Activated T-cell treated with anti-CD3 and anti-CD28 coated beads for 48 hours (primary cell): ENCODE measurements around the gene BMP5.
"Not testable (repeated sequence)": the region's sequence is repeated elsewhere in the genome, so short reads cannot be mapped to it uniquely, and the experiment has no call there.

Experiments
- DNase-seq: peaks from one replicate; pipeline ENCODE4 v3.0.0-alpha.2; 2020; ENCODE audit warnings: low read depth

BMP5 gene

GRCh38 chr6:55875400-55875799 is at the start of gene BMP5:
TSS of gene BMP5 (minus strand) at chr6:55875590. CDS start at chr6:55874865, 725 bp downstream.
- DNase-seq = no peak

DNA sequence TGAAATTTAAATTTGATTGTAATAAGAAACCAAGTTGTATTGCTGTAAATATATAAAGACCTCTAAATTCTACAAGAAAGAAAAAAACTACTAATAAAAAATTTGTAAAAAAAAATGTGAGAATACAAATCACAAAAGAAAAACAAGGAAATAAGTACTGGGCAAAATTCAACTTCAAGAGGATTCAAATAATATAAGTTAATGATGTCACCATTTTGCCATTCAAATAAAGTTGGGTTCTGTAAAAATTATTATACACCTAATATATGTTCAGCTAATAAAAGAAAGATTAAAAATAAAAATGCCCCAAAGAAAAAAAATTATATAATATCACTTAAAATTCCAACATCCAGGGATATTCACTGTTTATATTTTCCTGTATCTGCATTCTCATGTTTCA is 47.0 kb upstream of the BMP5 start:
- DNase-seq = no peak

GRCh38 chr6:55919716-55920308 is 44.4 kb upstream of the BMP5 start:
- DNase-seq = no peak

DNA sequence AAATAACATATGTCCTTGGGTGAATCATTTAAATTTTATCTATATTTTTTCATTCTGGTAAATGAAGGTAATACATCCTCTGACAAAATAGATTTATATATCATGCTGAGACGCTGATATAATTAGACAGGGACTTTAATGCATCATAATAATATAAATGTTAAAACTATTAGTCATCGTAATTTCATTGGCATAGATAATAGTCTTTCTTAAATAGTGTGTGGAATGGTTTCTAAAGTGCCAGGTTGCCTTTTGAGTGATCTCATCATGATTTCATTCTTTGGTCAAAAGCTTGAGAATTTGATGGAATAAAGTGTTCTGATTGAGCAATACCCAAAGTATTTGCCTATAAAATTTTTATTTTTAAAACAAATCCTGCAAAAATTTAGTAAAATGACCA is 43.2 kb upstream of the BMP5 start:
- DNase-seq = no peak

DNA sequence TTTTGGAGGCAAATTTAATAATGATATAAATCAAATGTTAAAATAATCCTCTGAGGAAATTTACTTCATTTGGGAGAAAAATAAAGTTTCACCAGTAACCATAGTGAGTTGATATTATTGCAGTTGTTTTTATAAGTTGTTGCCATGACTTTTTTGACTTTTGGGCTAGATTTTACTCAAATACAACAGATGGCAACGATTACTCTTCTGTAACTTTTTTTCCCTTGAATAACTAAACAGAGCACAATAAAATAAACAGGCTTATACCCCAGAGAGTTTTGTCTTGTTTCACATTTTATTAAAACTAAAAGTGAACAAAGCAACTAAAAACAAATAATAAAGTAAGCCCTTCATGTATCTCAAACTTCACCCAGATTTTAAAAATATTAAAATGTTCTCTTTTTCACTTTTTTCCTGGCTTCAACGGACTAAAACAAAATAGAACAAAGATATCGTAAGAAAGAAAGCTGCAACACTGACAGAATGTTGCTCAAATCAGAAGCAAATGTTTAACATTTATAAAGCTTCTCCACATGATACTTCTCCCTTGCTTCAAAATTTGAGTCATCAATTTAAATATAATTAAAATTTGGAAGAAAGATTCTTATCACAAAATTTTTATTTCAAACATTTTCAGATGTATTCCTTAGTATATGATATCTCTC is 42.5 kb upstream of the BMP5 start:
- no peak for DNase-seq

DNA sequence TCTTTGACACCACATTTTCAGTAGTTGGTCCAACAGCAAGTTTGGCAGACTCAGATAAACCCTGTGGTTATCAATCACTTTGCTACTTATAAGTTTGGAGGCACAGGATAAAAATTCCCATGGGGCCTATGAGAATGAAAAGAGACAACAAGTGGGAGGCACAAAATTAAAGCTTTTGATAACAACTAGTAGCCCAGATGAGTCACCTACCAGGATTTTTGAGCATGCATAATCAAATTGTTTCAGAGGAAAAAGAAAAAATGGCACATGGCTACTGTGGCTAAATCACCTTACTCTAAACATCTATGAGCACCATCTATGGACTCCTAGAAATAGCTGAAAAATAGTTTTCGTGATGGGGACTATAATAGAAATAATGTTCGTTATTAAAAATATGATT is 40.8 kb upstream of the BMP5 start:
- no peak for DNase-seq

GRCh38 chr6:55913228-55914195 is 38.1 kb upstream of the BMP5 start:
- no peak for DNase-seq

DNA sequence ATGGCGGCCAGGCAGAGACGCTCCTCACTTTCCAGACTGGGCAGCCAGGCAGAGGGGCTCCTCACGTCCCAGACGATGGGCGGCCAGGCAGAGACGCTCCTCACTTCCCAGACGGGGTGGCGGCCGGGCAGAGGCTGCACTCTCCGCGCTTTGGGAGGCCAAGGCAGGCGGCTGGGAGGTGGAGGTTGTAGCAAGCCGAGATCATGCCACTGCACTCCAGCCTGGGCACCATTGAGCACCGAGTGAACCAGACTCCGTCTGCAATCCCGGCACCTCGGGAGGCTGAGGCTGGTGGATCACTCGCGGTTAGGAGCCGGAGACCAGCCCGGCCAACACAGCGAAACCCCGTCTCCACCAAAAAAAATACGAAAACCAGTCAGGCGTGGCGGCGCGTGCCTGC is 35.1 kb upstream of the BMP5 start:
- DNase-seq = not testable (repeated sequence)

- DNase-seq = not testable (repeated sequence)
Observed at GRCh38 chr6:55909911-55910310, 34.5 kb upstream of the BMP5 start.

DNA sequence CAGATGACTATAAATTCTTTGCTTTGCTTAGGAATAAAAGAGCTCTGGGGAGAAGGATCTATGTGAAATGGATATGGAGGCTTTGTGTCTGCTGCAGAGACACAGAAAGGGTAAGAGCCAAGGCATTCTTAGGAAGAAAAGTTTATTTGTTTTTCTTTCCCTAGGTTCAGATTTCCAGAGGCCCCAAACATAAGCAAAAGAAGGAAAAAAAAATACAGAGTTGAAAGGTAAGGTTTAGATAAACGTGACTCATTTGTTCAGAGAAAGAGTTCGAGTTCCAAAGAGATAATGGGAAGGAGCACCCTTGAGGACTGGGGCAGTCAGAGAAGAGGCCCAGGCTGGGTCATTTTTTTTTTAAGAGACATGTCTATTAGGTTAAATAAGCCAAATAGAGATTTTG is 27.4 kb upstream of the BMP5 start:
- DNase-seq = no peak

GRCh38 chr6:55901765-55902270 is 26.4 kb upstream of the BMP5 start:
- DNase-seq = no peak

- no peak for DNase-seq
Observed at GRCh38 chr6:55898342-55898741, 23.0 kb upstream of the BMP5 start.

GRCh38 chr6:55897346-55897745 is 22.0 kb upstream of the BMP5 start:
- DNase-seq = no peak

DNA sequence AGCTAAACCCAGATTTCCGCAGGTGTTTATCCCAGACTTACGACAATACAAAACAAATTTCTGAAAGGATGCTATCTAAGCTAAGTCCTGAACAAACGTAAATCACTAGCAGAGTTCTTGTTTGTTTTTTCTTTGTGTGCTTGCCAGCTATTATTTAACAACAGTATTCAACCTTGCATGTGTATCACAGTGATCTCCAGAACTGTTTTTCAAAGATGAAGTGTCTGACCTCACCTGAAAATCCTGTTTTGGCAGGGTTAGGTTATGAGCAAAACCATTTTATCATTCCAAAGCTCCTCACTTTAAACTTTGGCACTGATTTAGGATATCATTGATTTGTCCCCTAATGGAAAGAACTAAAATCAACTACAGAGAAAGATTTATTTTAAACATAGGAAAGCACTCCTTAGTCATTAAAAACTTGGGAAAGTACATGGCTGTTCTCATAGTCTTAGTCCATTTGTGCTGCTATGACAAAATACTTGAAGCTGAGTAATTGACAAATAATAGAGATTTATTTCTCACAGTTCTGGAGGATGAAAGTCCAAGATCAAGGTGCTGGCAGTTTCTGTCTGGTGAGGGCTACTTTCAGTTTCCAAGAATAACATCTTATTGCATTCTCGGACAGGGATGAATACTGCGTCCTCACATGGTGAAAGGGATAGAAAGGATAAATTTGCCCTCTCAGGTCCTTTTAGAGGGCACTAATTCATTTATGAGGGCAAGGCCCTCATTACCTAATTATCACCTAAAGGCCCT is 20.8 kb upstream of the BMP5 start:
- no peak for DNase-seq

DNA sequence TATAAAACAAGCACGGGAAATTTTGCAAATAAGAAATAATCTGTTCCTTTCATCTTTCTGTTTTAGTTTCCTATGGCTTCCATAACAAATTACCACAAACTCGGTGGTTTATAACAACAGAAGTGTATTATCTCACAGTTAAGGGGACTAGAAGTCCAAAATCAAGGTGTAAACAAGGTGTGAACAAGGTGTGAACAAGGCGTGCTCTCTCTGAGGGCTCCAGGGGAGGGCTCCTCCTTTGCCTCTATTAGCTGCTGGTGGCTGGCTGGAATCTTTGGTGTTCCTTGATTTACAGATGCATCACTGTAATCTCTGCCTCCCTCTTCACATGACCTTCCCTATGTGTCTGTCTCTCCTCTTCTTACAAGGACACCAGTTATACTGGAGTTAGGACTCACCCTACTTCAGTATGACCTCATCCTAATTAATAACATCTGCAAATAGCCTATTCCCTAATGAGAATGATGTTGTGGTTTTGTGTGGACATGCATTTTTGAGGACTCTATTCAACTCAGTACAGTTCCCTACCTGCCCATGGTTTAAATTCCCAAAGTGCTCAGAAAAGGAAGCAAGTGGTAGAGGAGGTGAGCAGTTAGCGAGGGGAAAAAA is 17.5 kb upstream of the BMP5 start:
- DNase-seq = no peak

- DNase-seq = no peak
Observed at GRCh38 chr6:55888917-55889316, 13.5 kb upstream of the BMP5 start.

DNA sequence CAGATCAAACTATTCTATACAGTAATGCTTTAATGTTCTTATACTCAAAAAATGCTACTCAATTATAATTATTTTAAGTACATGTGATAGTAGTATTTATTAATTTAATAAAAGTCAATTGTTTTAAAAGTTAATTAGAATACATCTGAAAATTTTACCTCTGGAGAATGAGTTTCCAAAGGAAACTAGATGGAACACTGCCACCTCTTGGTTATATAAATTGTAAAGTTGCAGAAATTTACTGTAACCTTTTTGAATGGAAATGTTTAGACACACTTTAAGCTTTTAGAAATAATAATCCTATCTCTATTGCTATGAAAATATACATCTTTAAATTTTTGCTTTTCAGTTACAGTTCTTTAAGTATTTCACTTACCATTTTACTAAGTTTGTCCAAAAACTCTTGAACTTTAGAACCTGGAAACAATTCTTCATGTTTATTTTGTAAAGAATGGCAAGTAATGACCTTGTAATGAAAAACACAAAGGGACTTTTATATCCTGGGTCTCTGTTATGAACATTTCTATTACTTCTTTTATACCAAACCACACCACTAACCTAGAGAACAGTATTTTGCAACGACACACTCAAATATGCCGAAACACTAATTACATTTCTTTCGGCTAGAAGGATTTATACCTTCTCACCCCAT is 10.9 kb upstream of the BMP5 start:
- no peak for DNase-seq

GRCh38 chr6:55882718-55883569 is 7.6 kb upstream of the BMP5 start:
- DNase-seq = no peak

DNA sequence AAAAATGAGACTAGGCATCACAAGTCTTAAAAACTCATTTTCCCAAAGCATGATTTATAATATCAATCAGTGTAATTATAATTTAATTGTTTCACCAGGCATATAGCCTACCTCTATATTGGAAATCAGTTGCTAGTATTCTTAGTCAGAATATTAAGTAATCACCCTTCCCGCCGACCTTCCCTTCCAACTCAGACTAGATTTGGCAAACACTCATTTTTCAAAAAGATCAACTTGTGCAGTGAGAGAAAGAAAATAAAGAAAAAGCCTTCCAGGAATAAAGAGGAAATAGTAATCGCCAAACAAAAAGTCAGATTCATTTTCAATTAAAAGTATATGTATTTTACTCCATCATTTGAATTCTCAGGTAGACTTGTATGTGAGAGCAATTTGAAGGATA is 1.9 kb upstream of the BMP5 start:
- no peak for DNase-seq

DNA sequence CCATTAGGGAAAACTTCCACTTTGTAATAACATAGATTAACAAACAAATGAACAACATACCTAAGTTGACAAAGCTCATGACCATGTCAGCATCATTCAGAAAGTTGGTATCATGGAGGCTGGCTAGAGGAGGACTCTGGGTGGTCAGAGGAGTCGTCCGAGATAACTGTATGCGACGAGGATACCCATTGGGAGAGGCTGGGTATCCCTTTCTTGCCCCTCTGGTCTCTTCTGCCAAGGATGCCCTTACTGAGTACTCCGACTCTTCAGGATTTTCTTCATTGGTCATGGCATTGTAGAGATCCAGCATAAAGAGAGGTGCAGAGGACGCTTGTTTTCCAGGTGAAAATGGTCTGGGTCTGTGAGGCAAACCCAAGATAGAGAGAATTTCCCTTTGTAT is 1.1 kb downstream of the BMP5 start:
- no peak for DNase-seq
